ENCODE measurements around the gene ATG12.

ATG12 gene

GRCh38 chr5:115872447-115872846 is 31.1 kb upstream of the ATG12 start:
- TF ChIP-seq CTCF (IDR thresholded peaks at IDR 0.05; ENCODE audit: low read depth, low read length, missing control alignments) = no peak

GRCh38 chr5:115869256-115869795 is 28.0 kb upstream of the ATG12 start:
- TF ChIP-seq CTCF (IDR thresholded peaks at IDR 0.05; ENCODE audit: low read depth, low read length, missing control alignments) = no peak
- no peak overlapping the region for H3K4me3 ChIP-seq (ENCODE audit: low read depth, low read length)
- DNase-seq (ENCODE audit: low read depth) = no peak

More at GRCh38 chr5:115872447-115872846, 31.1 kb upstream of the ATG12 start:
- H3K4me3 ChIP-seq (ENCODE audit: low read depth, low read length) = no peak overlapping the region
- DNase-seq (ENCODE audit: low read depth) = no peak

GRCh38 chr5:115859378-115859777 is 18.0 kb upstream of the ATG12 start:
- DNase-seq (ENCODE audit: low read depth) = no peak
- no peak overlapping the region for H3K4me3 ChIP-seq (ENCODE audit: low read depth, low read length)
- TF ChIP-seq CTCF (IDR thresholded peaks at IDR 0.05; ENCODE audit: low read depth, low read length, missing control alignments) = no peak

GRCh38 chr5:115858396-115858795 is 17.0 kb upstream of the ATG12 start:
- no peak for DNase-seq (ENCODE audit: low read depth)
- TF ChIP-seq CTCF (IDR thresholded peaks at IDR 0.05; ENCODE audit: low read depth, low read length, missing control alignments) = no peak
- no peak overlapping the region for H3K4me3 ChIP-seq (ENCODE audit: low read depth, low read length)

GRCh38 chr5:115857626-115858349 is 16.4 kb upstream of the ATG12 start:
- DNase-seq (ENCODE audit: low read depth) = no peak
- H3K4me3 ChIP-seq (ENCODE audit: low read depth, low read length) = no peak overlapping the region
- TF ChIP-seq CTCF (IDR thresholded peaks at IDR 0.05; ENCODE audit: low read depth, low read length, missing control alignments) = no peak

GRCh38 chr5:115857057-115857479 is 15.7 kb upstream of the ATG12 start:
- DNase-seq (ENCODE audit: low read depth) = no peak
- no peak for TF ChIP-seq CTCF (IDR thresholded peaks at IDR 0.05; ENCODE audit: low read depth, low read length, missing control alignments)
- H3K4me3 ChIP-seq (ENCODE audit: low read depth, low read length) = no peak overlapping the region

GRCh38 chr5:115855959-115856358 is 14.6 kb upstream of the ATG12 start:
- no peak overlapping the region for H3K4me3 ChIP-seq (ENCODE audit: low read depth, low read length)
- TF ChIP-seq CTCF (IDR thresholded peaks at IDR 0.05; ENCODE audit: low read depth, low read length, missing control alignments) = no peak
- no peak for DNase-seq (ENCODE audit: low read depth)
